ENCODE measurements around the gene SYT2. TPM values are rescaled to one million over a fixed set of nuclear protein-coding genes. Genes with fewer than 3 reads are reported as not detected.

SYT2 gene
- total RNA-seq, 1 experiment from 2014 or later: 0.09 TPM

DNA sequence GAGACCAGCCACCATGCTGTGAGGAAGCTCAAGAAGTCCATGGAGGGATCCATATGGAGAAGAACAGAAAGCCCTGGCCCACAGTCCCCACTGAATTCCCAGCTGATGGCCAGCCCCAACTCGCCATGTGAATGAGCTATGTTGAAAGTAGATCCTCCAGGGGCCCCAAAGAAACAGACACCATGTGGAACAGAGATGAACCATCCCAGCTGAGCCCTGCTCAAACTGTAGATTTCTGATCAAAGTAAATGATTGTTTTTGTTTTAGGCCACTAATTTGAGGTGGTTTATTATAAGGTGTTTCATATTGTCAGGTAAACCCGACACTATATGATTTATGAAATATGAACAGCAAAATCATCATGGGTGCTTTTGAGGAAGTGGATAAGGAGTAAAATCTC is 32.8 kb downstream of the SYT2 start:
- no peak for DNase-seq
- CTCF ChIA-PET: no interaction called here
- 0 out of 2 replicates have a peak, but pooled peaks cover 4% of the 10 kb centered on the region for H3K9me3 ChIP-seq
- no peak overlapping the region for H3K4me3 ChIP-seq (ENCODE audit: low read depth, low read length)
- intact Hi-C loops (cut with micrococcal nuclease; ENCODE audit: unreplicated experiment): no loop called here
- no TSS peak for BruUV-seq (replicated peaks)
- Mint-ChIP-seq H3K9me3 (ENCODE audit: unreplicated experiment) (peaks cover 19% of the 10 kb centered on the region), H3K27ac (ENCODE audit: unreplicated experiment) (no peak overlapping the region), H3K27me3 (ENCODE audit: insufficient read depth, unreplicated experiment) (peaks cover 30% of the 10 kb centered on the region), H3K4me1 (ENCODE audit: low read depth, unreplicated experiment) (no peaks in the 10 kb centered on the region), H3K36me3 (ENCODE audit: insufficient read depth, unreplicated experiment) (peaks cover 4% of the 10 kb centered on the region), H3K4me3 (ENCODE audit: unreplicated experiment) (no peak overlapping the region)
- no peaks in the 10 kb centered on the region for H3K4me1 ChIP-seq
- POLR2A ChIA-PET: no interaction called here
- H3K36me3 ChIP-seq (ENCODE audit: control insufficient read depth, insufficient read depth, low read length): no peaks in the 10 kb centered on the region
- TF ChIP-seq, protein P1, sequence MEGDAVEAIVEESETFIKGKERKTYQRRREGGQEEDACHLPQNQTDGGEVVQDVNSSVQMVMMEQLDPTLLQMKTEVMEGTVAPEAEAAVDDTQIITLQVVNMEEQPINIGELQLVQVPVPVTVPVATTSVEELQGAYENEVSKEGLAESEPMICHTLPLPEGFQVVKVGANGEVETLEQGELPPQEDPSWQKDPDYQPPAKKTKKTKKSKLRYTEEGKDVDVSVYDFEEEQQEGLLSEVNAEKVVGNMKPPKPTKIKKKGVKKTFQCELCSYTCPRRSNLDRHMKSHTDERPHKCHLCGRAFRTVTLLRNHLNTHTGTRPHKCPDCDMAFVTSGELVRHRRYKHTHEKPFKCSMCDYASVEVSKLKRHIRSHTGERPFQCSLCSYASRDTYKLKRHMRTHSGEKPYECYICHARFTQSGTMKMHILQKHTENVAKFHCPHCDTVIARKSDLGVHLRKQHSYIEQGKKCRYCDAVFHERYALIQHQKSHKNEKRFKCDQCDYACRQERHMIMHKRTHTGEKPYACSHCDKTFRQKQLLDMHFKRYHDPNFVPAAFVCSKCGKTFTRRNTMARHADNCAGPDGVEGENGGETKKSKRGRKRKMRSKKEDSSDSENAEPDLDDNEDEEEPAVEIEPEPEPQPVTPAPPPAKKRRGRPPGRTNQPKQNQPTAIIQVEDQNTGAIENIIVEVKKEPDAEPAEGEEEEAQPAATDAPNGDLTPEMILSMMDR (IDR thresholded peaks at IDR 0.05; ENCODE audit: insufficient read depth in 1 of 2, low read depth in 1 of 2, low read length in 1 of 2, severe bottlenecking in 1 of 2, unreplicated experiment in 1 of 2): no peak
- H3K27me3 ChIP-seq (replicated peaks; ENCODE audit: control insufficient read depth, insufficient read depth, low read length): peaks cover 2% of the 10 kb centered on the region

DNA sequence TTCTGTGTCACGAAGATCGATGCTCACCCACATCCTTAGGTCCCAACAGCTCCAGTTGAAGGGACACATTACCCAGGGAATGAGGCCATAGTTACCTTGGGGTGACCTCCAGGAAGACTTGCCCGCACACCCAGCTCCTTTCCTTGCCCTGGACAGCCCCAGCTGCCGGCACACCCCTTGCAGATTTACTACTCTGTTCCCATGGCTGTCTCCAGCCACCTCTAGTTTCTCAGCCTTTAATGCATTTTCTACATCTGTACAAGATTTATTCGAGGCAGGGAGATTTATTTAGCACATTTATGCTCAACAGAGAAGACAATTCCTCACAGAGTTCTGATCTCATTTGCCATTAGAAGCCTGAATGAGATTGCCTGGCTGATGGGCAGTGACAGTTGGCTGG is 36.7 kb downstream of the SYT2 start:
- ChIA-PET POLR2A (no interaction called here), CTCF (no interaction called here)
- intact Hi-C loops (cut with micrococcal nuclease; ENCODE audit: unreplicated experiment): no loop called here
- Mint-ChIP-seq H3K4me1 (ENCODE audit: low read depth, unreplicated experiment) (no peaks in the 10 kb centered on the region), H3K27me3 (ENCODE audit: insufficient read depth, unreplicated experiment) (peaks cover 17% of the 10 kb centered on the region), H3K36me3 (ENCODE audit: insufficient read depth, unreplicated experiment) (no peaks in the 10 kb centered on the region), H3K27ac (ENCODE audit: unreplicated experiment) (no peak overlapping the region), H3K9me3 (ENCODE audit: unreplicated experiment) (peaks cover 17% of the 10 kb centered on the region), H3K4me3 (ENCODE audit: unreplicated experiment) (no peak overlapping the region)
- no TSS peak for BruUV-seq (replicated peaks)
- Histone ChIP-seq H3K36me3 (ENCODE audit: control insufficient read depth, insufficient read depth, low read length) (no peaks in the 10 kb centered on the region), H3K4me3 (ENCODE audit: low read depth, low read length) (no peak overlapping the region), H3K9me3 (0 out of 2 replicates have a peak, but pooled peaks cover 4% of the 10 kb centered on the region), H3K27me3 (replicated peaks; ENCODE audit: control insufficient read depth, insufficient read depth, low read length) (no peaks in the 10 kb centered on the region), H3K4me1 (no peaks in the 10 kb centered on the region)
- no peak for DNase-seq
- TF ChIP-seq, protein P1 (IDR thresholded peaks at IDR 0.05; ENCODE audit: insufficient read depth in 1 of 2, low read depth in 1 of 2, low read length in 1 of 2, severe bottlenecking in 1 of 2, unreplicated experiment in 1 of 2): no peak

DNA sequence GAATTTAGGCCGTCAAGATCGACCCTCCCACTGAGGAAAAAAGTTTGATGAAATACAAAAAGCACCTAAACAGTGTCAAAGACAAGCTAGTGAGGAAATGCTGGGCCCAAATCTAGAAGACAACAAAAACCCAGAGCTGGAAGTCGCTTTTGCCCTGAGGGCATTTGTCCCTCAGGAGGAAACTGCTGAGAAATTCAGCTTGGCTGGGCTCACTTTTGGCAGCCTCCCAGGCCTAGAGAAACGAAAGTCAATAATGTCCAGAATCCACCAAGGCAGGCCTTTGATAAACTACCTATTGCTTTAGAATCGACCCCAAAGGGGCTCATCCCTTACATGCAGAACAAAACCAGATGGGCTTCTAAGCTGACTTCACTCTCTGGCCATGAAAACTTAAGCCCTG is 38.9 kb downstream of the SYT2 start:
- H3K9me3 Mint-ChIP-seq (ENCODE audit: unreplicated experiment): peaks cover 10% of the 10 kb centered on the region
- Histone ChIP-seq H3K4me1 (no peaks in the 10 kb centered on the region), H3K9me3 (no peaks in the 10 kb centered on the region), H3K4me3 (ENCODE audit: low read depth, low read length) (no peak overlapping the region), H3K36me3 (ENCODE audit: control insufficient read depth, insufficient read depth, low read length) (no peaks in the 10 kb centered on the region), H3K27me3 (replicated peaks; ENCODE audit: control insufficient read depth, insufficient read depth, low read length) (no peaks in the 10 kb centered on the region)
- TF ChIP-seq, protein P1 (IDR thresholded peaks at IDR 0.05; ENCODE audit: insufficient read depth in 1 of 2, low read depth in 1 of 2, low read length in 1 of 2, severe bottlenecking in 1 of 2, unreplicated experiment in 1 of 2): no peak
- no peak overlapping the region for H3K27ac Mint-ChIP-seq (ENCODE audit: unreplicated experiment)
- no peaks in the 10 kb centered on the region for H3K4me1 Mint-ChIP-seq (ENCODE audit: low read depth, unreplicated experiment)
- ChIA-PET POLR2A (no interaction called here), CTCF (no interaction called here)
- no peaks in the 10 kb centered on the region for H3K36me3 Mint-ChIP-seq (ENCODE audit: insufficient read depth, unreplicated experiment)
- no TSS peak for BruUV-seq (replicated peaks)
- no peak overlapping the region for H3K4me3 Mint-ChIP-seq (ENCODE audit: unreplicated experiment)
- intact Hi-C loops (cut with micrococcal nuclease; ENCODE audit: unreplicated experiment): no loop called here
- no peak for DNase-seq
- peaks cover 11% of the 10 kb centered on the region for H3K27me3 Mint-ChIP-seq (ENCODE audit: insufficient read depth, unreplicated experiment)
